IPS DF 4.7 (cell line): ENCODE data around the gene PLCXD1.

ENCODE experiments used
- DNase-seq: peaks from one replicate; pipeline ENCODE4 v3.0.0-alpha.2; 2013; ENCODE audit warnings: low spot score; ENCODE audit errors: extremely low read depth

PLCXD1 gene

GRCh38 chrX:333611-334311 lies 52.6 kb downstream of the PLCXD1 start:
- no peak for DNase-seq

- DNase-seq: no peak
Observed at GRCh38 chrX:334331-334891, 53.2 kb downstream of the PLCXD1 start.

- DNase-seq: no peak
Observed at GRCh38 chrX:334971-335757, 54.0 kb downstream of the PLCXD1 start.

GRCh38 chrX:335758-336155 lies 54.6 kb downstream of the PLCXD1 start:
- no peak for DNase-seq

- DNase-seq: no peak
Observed at GRCh38 chrX:336227-336626, 55.0 kb downstream of the PLCXD1 start.

- no peak for DNase-seq
Observed at GRCh38 chrX:337331-337831, 56.2 kb downstream of the PLCXD1 start.

- DNase-seq: no peak
Observed at GRCh38 chrX:338281-338835, 57.2 kb downstream of the PLCXD1 start.

- DNase-seq: no peak
Observed at GRCh38 chrX:338836-339400, 57.7 kb downstream of the PLCXD1 start.

GRCh38 chrX:340121-340520 lies 58.9 kb downstream of the PLCXD1 start:
- DNase-seq: no peak

GRCh38 chrX:340641-341423 lies 59.7 kb downstream of the PLCXD1 start:
- DNase-seq: no peak

GRCh38 chrX:341541-342101 lies 60.4 kb downstream of the PLCXD1 start:
- DNase-seq: no peak

- DNase-seq: no peak
Observed at GRCh38 chrX:344371-344901, 63.3 kb downstream of the PLCXD1 start.

- DNase-seq: no peak
Observed at GRCh38 chrX:345020-345925, 64.1 kb downstream of the PLCXD1 start.

- no peak for DNase-seq
Observed at GRCh38 chrX:346034-346813, 65.0 kb downstream of the PLCXD1 start.

- DNase-seq: no peak
Observed at GRCh38 chrX:347351-348117, 66.4 kb downstream of the PLCXD1 start.

GRCh38 chrX:348461-349117 lies 67.4 kb downstream of the PLCXD1 start:
- no peak for DNase-seq

- DNase-seq: no peak
Observed at GRCh38 chrX:349196-349595, 68.0 kb downstream of the PLCXD1 start.
